Chondrocyte (in vitro differentiated cells): ENCODE measurements around the gene CFAP97D2. TPM values are rescaled to one million over a fixed set of nuclear protein-coding genes. Genes with fewer than 3 reads are reported as not detected.
"Not testable (repeated sequence)": the region's sequence is repeated elsewhere in the genome, so short reads cannot be mapped to it uniquely, and the experiment has no call there.

Source experiments
- DNase-seq: peaks from one replicate; pipeline ENCODE4 v3.0.0; 2021; ENCODE audit warnings: mixed read lengths, low spot score
- H3K27ac Mint-ChIP-seq: one replicate; pipeline ENCODE4 v1.8.0; 2021; ENCODE audit warnings: mild to moderate bottlenecking, moderate library complexity, mixed read lengths; ENCODE audit not compliant: unreplicated experiment
- H3K27me3 Mint-ChIP-seq: 2 replicates; pipeline ENCODE4 v1.8.0; 2021; ENCODE audit warnings: low read depth, mixed read lengths
- H3K36me3 Mint-ChIP-seq: 2 replicates; pipeline ENCODE4 v1.8.0; 2021; ENCODE audit warnings: low read depth, mixed read lengths
- H3K4me1 Mint-ChIP-seq: 2 replicates; pipeline ENCODE4 v1.8.0; 2021; ENCODE audit warnings: low read depth, mild to moderate bottlenecking, mixed read lengths
- H3K4me3 Mint-ChIP-seq: one replicate; pipeline ENCODE4 v1.8.0; 2021; ENCODE audit warnings: mild to moderate bottlenecking, moderate library complexity, mixed read lengths; ENCODE audit not compliant: unreplicated experiment
- H3K9me3 Mint-ChIP-seq: 2 replicates; pipeline ENCODE4 v1.8.0; 2021; ENCODE audit warnings: low read depth, mixed read lengths
- total RNA-seq: library from RNA; stranded (reverse); gene quantifications from 3 replicates; pipeline ENCODE4 v1.2.1, GENCODE V29; 2021
- TF ChIP-seq, protein P1 (sequence below): fragments of 200-600 bp; sonication (generic); IDR thresholded peaks from 2 replicates; pipeline ENCODE4 v1.5.0; 2021; ENCODE audit warnings: antibody characterized with exemption, mild to moderate bottlenecking, moderate library complexity

CFAP97D2 gene
- total RNA-seq, 1 donor from 2014 or later = not detected

DNA sequence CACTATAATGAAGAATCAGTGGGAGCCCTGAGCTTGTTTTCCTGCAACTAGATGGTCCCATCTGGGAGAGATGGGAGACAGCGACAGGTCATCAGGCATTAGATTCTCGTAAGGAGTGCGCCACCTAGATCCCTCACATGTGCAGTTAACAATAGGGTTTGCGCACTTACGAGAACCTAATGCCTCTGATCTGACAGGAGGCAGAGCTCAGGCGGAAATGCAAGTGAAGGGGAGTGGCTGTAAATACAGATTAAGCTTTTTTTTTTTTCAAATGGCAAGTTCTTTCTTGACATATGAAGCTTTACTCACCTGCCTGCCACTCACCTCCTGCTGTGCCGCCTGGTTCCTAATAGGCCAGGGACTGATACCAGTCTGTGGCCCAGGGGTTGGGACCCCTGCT is 70.0 kb downstream of the CFAP97D2 start:
- Mint-ChIP-seq H3K4me1 (peaks cover 22% of the 10 kb centered on the region), H3K9me3 (no peaks in the 10 kb centered on the region), H3K27me3 (no peaks in the 10 kb centered on the region), H3K27ac (no peak overlapping the region), H3K36me3 (peaks cover 41% of the 10 kb centered on the region), H3K4me3 (no peak overlapping the region)
- DNase-seq = no peak
- TF ChIP-seq, protein P1, sequence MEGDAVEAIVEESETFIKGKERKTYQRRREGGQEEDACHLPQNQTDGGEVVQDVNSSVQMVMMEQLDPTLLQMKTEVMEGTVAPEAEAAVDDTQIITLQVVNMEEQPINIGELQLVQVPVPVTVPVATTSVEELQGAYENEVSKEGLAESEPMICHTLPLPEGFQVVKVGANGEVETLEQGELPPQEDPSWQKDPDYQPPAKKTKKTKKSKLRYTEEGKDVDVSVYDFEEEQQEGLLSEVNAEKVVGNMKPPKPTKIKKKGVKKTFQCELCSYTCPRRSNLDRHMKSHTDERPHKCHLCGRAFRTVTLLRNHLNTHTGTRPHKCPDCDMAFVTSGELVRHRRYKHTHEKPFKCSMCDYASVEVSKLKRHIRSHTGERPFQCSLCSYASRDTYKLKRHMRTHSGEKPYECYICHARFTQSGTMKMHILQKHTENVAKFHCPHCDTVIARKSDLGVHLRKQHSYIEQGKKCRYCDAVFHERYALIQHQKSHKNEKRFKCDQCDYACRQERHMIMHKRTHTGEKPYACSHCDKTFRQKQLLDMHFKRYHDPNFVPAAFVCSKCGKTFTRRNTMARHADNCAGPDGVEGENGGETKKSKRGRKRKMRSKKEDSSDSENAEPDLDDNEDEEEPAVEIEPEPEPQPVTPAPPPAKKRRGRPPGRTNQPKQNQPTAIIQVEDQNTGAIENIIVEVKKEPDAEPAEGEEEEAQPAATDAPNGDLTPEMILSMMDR = no peak

DNA sequence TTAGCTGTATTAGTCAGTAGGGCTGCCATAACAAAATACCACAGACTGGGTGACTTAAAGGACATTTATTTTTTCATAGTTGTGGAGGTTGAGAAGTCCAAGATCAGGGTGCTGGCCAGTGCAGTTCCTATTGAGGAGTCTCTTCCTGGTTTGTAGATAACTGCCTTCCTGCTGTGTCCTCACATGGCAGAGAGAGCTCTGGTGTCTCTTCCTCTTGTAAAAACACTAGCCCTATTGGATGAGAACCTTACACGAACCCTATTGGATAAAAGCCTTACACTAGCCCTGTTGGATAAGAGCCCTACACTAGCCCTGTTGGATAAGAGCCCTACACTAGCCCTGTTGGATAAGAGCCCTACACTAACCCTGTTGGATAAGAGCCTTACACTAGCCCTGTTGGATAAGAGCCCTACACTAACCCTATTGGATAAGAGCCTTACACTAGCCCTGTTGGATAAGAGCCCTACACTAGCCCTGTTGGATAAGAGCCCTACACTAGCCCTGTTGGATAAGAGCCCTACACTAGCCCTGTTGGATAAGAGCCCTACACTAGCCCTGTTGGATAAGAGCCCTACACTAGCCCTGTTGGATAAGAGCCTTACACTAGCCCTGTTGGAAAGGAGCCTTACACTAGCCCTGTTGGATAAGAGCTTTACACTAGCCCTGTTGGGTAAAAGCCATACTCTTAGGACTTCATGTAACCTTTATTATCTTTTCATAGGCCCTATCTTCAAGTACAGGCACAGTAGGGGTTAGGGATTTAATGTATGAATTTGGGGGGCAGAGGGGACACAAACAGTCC is 72.8 kb downstream of the CFAP97D2 start:
- not testable (repeated sequence) for H3K27me3 Mint-ChIP-seq, H3K4me3 Mint-ChIP-seq, DNase-seq, H3K9me3 Mint-ChIP-seq, H3K27ac Mint-ChIP-seq
- H3K36me3 Mint-ChIP-seq = peaks cover 44% of the 10 kb centered on the region
- H3K4me1 Mint-ChIP-seq = peaks cover 15% of the 10 kb centered on the region

DNA sequence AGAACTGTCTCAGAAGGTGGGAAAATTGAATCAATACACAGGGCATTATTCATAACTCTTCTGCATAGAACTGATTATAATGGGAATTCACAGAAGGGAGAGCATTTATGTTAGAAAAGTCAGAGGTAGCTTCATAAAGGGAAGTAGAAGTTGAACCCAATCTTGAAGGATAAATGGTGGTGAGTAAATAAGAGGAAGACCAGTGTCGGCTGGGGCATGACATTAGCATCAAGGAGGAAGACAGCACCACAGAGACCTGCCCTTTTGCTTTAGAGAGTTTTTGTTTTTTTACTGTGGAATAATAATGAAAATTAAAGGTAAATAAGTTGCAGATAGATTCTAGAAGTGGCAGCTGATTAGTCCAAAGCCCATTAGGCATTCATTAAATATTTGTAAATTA is 77.5 kb downstream of the CFAP97D2 start:
- no peak for DNase-seq
- Mint-ChIP-seq H3K4me3 (no peak overlapping the region), H3K27ac (no peak overlapping the region), H3K4me1 (peaks cover 10% of the 10 kb centered on the region), H3K36me3 (peaks cover 58% of the 10 kb centered on the region), H3K27me3 (no peaks in the 10 kb centered on the region), H3K9me3 (no peaks in the 10 kb centered on the region)
- TF ChIP-seq, protein P1 = no peak

DNA sequence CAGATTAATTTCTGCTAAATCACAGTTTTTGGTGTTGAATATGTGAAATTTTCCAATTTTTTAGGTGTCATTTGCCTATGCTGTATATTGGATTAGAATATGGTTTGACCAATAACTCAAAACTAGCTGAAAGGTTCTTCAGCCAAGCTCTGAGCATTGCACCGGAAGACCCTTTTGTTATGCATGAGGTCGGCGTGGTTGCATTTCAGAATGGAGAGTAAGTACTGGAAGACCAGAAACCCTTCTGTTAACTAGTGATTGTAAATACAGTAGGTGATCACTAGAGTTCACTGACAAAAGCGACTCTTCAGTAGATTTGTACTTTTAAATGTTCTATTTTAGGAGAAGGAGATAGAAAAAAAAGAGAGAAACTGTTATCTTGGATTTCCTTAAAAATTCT is 78.0 kb downstream of the CFAP97D2 start:
- Mint-ChIP-seq H3K9me3 (no peaks in the 10 kb centered on the region), H3K27ac (no peak overlapping the region), H3K27me3 (no peaks in the 10 kb centered on the region), H3K36me3 (peaks cover 58% of the 10 kb centered on the region), H3K4me3 (no peak overlapping the region), H3K4me1 (peaks cover 12% of the 10 kb centered on the region)
- DNase-seq = no peak
- TF ChIP-seq, protein P1 = no peak

DNA sequence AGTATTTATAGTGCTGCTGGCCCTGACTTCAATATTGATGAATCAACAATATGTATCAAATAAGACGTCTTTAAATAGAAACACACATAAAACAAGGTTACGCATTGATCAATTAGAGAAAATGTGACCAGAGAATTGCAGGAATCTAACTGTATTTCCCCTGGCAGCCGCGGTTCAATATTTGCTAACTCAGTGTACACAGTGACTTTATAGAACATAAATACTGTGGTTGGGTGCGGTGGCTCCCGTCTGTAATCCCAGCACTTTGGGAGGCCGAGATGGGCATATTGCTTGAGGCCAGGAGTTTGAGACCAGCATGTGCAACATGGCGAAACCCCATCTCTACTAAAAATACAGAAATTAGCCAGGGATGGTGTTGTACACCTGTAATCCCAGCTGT is 79.5 kb downstream of the CFAP97D2 start:
- Mint-ChIP-seq H3K27me3 (no peaks in the 10 kb centered on the region), H3K4me1 (peaks cover 26% of the 10 kb centered on the region)

More for the DNA sequence above, 79.5 kb downstream of the CFAP97D2 start:
- Mint-ChIP-seq H3K36me3 (peaks cover 63% of the 10 kb centered on the region), H3K27ac (no peak overlapping the region), H3K4me3 (no peak overlapping the region), H3K9me3 (no peaks in the 10 kb centered on the region)
- TF ChIP-seq, protein P1 = no peak
- DNase-seq = no peak
